GM19438 (cell line): ENCODE measurements around the gene PAPPA2.

Source experiments
- ATAC-seq: cut with Tn5 transposase; IDR thresholded peaks from one replicate; pipeline ENCODE4 v1.9.1; 2021; ENCODE audit warnings: low read depth; ENCODE audit not compliant: unreplicated experiment

PAPPA2 gene

GRCh38 chr1:176485083-176485482 lies 22.1 kb downstream of the PAPPA2 start:
- no peak for ATAC-seq

- no peak for ATAC-seq
These were observed 31.5 kb downstream of the PAPPA2 start for GRCh38 chr1:176494436-176494835.

- ATAC-seq: no peak
These were observed 36.7 kb downstream of the PAPPA2 start for GRCh38 chr1:176499671-176500070.

DNA sequence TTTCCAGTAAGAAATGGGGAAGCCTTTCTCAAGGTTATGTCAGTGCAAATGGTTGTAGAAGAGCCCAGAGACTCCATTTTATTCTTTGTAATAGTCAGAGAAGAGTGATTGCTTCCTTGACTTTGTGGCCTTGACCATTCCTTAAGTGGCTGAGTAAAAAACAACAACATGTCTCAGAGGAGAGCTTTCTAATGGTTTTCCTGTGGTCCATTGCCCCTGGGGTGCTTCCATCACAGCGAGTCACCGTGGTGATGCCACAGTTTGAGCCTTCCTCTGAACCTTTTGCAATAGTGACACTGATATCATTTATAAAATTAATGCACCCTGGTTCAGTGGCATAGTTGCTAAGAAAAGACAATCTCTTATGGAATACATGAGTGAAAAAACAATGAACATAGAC lies 38.6 kb downstream of the PAPPA2 start:
- no peak for ATAC-seq

DNA sequence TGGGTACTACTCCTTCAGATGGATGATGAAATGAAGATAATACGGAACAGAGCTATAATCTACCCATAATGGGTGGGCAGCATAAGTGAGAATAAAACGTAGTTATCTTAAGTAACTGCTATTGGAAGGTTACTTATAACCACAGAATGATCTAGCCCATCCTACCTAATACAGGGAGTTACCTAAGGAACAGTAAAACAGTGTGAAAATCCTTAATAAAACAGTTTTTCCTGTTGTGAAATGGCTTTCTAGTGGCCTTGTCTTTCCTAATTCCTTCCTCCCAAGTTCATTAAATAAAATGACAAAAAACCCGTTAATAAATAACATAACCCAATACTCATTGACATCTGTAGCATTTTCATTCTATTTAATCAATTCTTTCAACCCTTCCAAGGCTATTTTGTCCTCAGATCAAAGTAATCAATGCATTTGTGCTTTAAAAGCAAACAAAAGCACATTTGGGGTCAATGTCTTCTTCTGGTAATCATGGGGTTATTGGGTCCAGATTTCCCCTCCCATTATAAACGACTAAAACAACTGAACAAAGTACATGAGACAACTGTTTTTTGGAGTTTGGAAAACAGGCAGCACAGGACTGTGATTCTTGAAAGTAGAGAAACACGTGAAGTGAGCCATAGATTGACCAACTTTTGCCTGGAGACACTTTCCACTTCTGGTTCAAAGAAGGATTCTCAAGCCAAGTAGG lies 42.0 kb downstream of the PAPPA2 start:
- ATAC-seq: no peak

GRCh38 chr1:176512966-176513365 lies 50.0 kb downstream of the PAPPA2 start:
- no peak for ATAC-seq

DNA sequence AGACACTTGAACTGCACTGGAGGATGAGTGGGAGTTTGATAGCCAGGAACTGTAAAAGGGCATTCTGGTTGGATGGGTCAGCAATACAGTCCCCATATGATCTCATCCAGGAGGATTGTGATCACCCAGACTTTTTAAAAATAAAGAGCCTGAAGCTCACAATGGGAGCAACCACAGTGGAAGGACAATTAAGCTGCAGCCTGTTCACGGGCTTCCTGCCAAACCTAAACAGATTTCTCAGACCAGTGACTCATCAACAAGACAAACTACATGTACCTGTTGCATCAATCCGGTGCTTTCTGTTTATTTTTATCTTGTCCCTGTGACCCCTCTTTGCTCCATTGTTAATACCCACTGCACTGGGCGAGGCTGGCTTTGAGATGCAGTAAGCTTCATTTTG lies 52.3 kb downstream of the PAPPA2 start:
- ATAC-seq: no peak

DNA sequence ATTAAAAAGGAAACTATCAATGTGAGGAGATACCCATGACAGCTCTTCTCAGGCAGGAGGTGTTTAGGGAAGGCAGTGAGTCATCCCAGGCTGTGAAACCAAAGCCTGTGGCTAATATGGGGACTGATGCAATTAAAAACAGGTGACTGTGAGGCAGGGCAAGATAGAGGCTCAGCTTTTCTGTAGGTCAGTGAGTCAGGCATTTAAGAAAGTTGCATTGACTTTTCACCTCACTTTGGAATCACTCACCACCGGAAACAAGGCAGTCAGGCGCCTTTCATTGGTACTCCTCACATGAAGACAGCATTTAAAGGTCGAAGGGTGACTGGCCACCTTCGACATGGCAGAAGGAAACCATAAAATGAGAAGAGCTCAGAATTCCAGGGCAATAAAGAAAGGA lies 54.5 kb downstream of the PAPPA2 start:
- no peak for ATAC-seq

DNA sequence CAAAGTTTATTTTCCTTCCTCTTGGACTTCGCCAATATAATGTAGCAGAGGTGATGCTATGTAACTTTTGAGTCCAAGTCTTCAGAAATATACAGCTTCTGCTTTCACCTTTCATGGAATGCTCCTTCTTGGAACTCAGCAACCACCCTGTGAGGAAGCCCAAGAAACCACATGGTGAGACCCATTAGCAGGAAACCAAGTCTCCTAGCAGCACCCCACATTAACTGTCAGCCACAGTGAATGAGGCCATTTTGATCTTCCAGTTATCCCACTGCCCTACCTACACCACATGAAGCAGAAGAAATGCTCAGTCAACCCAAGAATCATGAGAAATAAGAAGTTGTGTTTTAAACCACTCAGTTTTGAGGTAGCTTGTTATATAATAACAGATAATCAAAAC lies 58.2 kb downstream of the PAPPA2 start:
- ATAC-seq: no peak

DNA sequence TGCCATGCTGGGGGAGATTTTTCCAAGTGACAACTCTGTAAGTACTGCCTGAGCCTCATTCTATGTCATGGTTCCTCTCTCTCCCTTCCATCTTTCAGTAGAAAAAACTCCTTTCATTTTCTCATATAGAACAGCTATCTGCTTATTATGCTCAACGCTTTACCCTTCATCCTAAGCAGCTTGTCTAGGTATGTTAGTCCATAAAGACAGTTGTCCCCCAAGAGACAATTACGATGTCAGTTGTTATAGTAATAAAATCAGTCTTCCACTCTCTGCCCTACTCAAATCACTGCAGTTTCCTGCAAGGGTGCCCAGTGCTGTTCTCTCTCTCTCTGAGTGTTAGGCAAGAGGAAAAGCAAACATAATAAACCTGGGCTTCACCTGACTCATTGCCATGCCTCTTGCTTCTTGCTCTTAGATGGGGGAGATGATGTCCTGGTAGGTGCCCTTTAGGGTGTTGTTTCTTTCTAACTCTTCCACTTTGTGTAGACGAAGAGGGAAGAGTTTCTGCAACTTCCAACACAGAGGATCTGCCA lies 59.4 kb downstream of the PAPPA2 start:
- no peak for ATAC-seq

DNA sequence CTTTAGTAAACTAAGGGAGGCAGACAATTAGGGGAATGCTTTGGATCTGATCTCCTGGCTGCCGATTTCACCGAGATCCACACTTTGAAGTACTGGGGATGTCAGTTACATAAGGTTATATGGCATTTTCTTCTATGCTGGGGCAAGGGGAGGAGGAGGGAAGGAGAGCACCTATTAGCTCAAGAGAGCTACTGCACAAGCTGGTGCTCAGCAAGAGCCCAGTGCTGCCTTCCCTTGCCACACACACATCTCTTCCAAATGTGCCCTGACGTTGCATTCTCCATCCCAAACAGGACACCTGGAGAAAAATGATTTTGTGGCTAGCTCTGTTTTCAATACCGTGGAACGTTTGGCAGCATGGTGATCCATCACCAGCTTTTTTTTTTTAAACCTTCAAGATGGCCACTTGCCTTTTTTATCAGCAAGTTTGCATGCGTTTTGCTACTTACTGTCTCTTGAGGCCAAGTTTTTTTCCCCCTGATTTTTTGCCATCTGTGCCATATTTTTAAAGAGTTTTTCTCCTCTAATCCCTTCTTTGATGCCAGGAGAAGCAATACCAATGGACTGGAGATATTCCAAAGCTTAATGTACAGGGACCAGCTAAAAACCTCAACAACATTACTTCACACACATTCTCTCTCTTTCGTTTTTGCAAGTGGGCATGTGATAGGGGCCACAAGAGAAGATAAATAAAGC lies 66.6 kb downstream of the PAPPA2 start:
- ATAC-seq: no peak

GRCh38 chr1:176531036-176531435 lies 68.1 kb downstream of the PAPPA2 start:
- no peak for ATAC-seq

DNA sequence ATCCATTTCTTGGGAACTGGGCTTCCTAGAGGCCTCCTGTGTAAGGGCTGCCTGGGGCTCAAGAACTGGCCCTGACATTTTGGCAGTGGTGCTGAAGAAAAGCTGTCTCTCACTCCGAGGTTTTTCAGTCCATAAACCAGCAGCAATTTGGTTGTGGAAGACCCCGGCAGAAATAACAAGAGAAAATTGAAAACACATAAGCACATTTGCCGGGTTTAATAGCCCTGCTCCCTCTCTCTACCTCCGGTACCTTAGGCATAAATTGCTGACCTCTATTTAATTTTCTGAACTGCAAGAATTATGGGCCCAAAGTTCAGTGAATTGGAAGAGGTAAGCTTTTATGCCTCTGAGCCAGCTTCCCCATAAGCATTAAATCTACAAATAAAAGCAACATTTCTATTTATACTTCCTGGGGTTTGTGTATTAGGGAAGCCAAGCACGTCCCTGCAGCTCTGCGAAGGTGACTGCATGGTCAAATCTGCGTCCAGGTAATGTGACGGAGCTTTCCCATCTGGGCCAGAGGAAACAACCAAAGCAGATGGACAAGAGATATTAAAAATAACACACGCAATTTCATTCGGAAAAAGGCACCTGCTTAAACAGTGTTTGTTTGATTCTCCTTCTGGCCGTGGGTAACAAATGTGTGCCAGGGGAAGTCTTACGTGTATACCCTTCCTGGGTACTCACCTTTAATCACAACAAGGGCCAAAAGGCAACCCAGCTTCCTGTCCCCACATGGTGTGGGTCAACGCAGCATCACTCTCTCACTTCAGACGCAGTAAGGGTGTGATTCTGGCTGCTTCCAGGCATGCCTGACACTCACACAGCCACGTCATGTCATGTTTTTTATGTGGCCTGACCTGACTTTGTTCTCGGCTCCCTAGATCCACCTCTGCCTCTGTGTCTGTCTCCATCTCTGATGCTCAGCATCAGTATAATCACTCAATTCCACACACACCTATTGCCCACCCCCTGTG lies 69.2 kb downstream of the PAPPA2 start:
- no peak for ATAC-seq

GRCh38 chr1:176533020-176533419 lies 70.0 kb downstream of the PAPPA2 start:
- no peak for ATAC-seq

DNA sequence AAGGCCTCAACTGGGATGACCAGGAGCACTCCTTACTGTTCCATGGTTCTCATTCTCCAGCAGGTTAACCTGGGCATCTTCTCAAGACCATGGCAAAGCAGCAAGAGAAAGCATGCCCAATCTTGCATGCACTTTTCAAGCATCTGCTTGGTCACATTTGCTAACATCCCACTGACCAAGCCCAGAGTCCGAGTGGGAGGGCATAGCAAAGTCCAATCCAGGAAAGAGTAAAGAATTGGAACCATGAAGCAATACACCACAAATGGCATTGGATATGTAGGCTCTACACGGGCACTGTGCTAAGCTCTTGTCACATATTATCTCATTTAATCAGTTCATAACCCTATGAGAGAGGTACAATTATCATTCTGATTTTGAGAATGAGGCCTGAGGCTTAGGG lies 73.6 kb downstream of the PAPPA2 start:
- no peak for ATAC-seq

DNA sequence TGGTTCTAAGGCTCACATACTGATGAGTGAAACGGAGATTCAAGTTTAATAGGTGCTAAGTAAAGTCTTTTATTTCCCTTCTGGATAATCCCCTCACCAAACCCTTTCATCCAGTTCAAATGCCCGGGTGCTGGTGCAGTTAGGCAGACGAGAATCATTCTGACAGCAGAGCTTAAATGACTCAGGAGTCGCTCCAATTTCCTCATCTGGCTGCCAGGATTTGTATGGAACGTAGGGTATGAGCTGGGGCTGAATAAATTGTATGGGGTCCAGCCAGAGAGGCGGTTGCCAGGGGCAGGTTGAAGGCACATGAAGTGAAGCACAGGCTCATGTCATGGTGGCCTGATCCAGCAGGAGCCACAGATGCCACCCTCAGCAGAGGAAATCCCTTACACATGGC lies 76.0 kb downstream of the PAPPA2 start:
- no peak for ATAC-seq

- no peak for ATAC-seq
These were observed 77.5 kb downstream of the PAPPA2 start for GRCh38 chr1:176540428-176540827.

DNA sequence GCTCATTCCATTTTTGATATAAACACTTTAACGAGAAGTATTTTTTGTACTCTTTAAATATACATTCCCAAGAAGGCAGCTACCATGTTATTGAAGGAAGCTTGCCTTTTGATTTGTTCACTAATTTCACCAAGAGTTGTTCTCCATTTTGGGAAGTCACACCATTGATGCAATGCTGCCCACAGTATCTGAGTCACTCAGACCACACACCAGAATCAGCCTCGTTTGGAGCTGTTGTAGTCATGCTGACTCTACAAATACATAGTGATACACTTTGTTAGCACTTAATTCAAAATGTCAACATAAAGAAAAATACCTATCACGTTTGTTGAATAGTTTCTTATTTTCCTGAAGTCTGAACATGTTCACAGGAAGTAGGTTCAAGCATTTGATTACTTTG lies 78.7 kb downstream of the PAPPA2 start:
- no peak for ATAC-seq

- ATAC-seq: no peak
These were observed 79.4 kb downstream of the PAPPA2 start for GRCh38 chr1:176542352-176542751.

DNA sequence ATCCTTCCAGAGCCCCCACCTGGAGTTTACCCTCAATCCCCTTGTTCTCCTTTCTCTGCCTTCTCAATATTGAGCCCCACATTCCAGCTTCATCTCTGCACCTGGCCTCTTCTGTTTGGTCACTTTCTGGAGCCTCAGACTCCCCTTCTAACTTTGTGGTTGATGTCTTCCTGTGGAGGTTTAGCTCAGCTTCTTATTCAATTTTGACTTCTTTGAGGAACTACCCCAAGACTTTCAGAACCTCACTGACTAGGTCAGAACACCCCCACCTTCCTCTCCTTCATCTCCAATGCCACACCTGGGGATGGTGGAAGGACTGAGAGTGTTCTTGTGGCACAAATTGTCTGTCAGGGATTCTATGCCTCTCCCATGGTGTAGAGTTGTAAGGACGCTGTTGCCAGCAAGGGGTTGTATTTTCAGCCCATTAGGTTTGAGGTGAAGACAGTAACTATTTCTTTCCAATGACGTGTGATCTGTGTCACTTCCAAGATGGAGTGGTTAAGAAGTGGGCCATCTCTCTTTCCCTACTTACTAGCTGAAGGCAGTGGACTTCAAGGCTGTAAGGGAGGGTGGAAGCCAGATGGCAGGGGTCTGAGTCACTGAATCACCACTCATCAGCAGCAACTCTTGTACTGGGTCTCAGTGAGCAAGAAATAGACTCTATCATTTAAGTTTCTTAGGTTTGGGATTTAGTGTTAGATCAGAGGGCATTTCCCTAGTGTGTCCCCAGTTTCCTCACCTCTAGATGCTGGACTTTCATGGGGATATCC lies 80.6 kb downstream of the PAPPA2 start:
- no peak for ATAC-seq
